Hematopoietic multipotent progenitor cell treated with erythropoietin and hydrocortisone succinate and interleukin-3 and kit ligand, for 8 days (in vitro differentiated cells): ENCODE results near the gene AUTS2.
A peak's percentile ranks its signal among the peaks of the same experiment; 100 is the strongest.

Source experiments
- DNase-seq: peaks from one replicate; pipeline ENCODE4 v3.0.0-alpha.2; 2015

The AUTS2 gene

DNA sequence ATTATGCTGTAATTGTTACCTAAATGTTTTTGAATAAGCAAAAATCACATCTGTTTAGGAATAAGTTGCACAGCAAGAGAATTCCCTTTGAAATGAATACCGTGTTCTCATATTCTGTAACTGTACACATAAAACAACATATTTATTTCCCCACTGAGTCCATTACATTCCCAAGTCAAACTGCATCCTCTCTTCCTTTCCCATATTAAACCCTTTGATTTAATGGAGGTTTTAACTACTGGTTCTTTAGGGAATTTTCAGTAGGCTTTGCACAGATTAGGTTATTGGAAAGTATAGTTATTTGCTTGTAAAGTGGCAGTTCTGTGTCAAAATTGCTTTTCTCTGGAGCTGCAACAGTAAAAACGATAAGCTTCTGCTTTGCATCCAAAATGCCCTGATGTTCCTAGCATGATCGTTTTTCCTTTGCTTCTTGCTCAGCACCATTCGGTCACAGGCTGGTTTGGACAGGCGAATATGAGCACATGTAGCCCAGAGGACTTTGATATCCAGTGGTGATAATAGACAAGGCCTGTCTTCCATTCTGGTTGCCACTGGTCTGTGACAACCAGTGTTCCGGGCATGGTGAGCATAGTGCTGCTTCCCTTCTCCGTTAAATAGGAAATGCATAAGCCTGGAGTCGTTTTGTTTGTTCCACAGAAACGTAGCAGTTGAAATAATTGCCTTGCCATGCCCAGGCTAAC is 696.1 kb downstream of the AUTS2 start:
- no peak for DNase-seq

DNA sequence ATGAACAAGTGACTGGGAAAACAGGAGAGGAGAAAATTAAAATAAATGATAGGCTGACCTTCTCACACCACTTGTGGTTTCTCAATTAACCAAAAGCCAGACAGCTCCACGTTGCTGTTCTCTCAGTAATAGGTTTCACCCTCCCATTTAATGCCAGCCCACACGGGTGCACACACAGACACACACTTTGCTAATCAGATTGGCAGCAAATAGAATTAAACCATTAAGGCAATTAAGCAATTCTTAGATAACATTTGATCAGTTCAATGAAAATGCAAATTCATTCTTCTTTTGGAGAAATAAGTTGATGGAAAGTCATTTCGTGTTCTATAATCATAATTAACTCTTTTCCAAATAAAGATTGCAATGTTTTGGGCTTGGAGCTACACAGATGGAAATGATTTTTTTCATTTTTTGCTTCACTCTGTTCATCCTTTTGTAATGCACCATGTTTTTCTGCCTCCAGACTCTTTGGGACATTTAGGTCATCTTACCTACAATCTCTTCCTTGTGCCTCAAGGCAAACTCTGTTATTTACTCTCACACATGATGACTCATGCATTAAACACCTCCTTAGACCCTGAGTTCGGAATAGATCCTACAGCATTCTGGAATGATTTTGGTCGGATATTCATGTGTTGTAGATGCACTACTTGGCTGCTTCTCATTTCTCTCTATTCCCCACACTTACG is 700.7 kb downstream of the AUTS2 start:
- no peak for DNase-seq

- DNase-seq, result no peak
Measured at GRCh38 chr7:70299472-70299807, 701.2 kb downstream of the AUTS2 start.

GRCh38 chr7:70301673-70302185 is 703.5 kb downstream of the AUTS2 start:
- no peak for DNase-seq

DNA sequence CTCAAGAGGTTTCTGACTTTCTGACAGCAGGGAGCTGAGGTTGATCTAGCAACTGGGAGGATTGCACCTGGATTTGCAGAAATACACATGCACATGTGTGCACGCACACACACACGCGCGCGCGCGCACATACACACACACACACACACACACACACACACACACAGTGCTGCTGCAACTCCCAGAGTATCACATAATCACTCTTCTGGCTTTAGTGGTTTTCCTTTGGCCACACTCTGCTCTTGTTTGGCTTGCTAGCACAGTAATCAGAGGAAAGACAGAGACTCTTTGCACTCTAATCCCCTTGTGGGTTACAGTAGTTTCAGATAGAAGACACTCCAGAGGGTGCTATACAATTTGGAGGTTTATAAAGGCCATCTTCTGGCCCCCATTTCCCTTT is 705.0 kb downstream of the AUTS2 start:
- DNase-seq, result no peak

DNA sequence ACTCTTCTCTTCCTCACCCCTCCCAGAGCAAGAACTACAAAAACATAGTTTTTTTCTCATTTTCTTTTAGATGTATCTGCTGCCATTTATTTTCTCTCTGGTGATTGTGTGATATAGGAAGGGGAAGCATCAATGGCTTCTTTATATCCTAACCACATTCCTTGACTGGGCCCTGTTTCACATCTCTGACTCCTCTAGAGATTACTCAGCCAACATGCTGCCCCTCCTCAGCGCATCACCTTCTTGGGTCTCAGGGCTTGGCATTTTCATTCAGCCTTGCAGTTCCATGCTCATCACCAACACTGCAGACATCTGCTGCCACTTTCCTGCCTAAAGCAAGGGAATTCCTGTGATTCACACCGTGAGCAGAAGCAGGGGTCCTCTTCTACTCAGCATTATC is 705.5 kb downstream of the AUTS2 start:
- DNase-seq, result no peak

DNA sequence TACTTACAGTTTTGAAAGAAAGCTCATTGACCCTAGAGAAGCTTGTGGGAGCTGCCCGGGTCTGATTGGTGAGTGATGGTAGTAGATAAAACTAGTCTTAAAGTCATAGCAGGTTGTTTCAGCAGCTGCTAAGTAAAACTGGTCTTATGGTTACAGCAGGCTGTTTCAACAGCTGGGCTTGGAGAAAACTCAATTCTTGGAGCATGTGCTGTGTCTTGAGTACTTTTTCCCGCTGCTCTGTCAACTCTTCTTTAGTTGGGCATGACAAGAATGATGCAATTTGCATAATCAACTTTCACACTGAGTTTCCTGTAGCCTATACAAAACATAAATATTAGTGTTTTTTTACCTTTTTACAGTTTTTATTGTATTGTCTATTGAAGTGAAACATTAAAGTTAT is 707.9 kb downstream of the AUTS2 start:
- no peak for DNase-seq

GRCh38 chr7:70307544-70308106 is 709.4 kb downstream of the AUTS2 start:
- no peak for DNase-seq

- DNase-seq, result no peak
Measured at GRCh38 chr7:70312336-70312735, 714.1 kb downstream of the AUTS2 start.

DNA sequence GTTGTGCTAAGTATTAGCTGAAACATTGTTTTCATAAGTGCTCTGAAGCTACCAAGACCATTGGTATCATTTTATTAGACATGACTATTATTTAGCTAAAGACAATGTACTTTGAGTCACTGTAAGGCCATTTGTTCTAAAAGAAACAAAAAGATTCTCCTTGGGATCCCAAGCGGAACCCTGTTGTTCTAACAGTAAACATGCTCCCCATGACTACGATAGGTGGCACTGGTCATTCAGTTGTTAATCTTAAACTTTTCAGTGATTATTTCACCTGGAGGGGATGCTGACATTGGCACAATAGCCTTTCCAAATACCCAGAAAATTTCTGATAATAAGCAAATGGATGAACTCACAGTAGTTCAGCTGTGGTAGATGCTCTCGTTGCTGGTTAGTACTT is 715.0 kb downstream of the AUTS2 start:
- no peak for DNase-seq

DNA sequence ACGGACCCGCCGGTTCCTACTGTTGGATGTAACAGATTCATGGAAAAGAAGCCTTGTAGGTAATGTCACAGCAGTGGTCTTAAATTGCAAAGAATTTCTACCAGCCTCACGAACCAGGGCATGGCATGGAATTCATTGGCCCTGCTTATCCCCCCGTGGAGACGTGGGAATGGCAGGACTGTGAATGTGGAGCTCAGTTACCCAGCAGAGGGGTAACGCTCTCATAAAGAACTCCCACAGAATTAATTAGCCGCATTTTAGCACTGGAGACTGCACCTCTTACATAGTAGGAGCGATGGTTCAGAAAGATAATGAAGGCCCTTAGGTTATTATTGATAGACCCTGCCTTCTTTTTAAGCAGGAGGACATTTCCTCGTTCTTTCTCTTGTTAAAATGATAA is 715.4 kb downstream of the AUTS2 start:
- DNase-seq, result no peak

- DNase-seq, result no peak
Measured at GRCh38 chr7:70314221-70314620, 715.9 kb downstream of the AUTS2 start.

- no peak for DNase-seq
Measured at GRCh38 chr7:70316745-70317144, 718.5 kb downstream of the AUTS2 start.

DNA sequence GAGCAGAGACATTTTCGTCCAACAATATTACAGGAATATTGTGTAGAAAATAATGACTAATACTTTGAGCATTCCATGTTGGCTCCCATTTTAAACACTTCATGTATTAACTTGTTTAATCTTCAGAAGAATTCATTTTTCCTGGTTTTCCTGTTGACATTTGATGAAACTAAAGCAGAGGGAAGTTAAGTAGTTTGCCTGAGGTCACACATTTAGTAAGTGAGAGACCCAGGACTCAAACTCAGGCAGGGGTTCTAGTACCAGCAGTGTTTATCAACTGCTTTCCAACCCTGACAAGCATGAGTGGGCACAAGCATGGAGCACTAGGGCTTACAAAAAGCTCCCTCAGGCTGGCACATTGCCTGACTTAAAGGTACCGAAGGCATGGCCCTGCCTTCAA is 719.1 kb downstream of the AUTS2 start:
- DNase-seq, result no peak

DNA sequence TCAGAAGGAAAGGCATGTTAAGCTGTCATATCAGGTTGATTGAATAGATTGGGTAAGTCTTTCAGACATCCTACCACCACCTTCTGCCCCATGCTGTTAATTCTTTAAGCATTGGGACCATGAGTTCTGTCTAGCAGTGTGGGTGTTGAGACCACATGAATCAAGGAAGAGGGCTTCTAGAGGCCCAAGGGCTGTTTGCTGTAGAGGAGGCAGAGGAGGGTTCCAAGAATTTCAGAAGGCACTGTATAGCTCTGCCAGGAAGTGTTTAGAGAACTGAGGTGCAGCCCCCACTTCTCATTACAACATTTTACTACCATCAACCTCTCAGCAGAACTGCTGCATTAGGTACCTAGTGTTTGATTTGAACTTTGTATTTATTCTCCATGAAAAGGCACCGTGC is 720.2 kb downstream of the AUTS2 start:
- DNase-seq, result no peak

- no peak for DNase-seq
Measured at GRCh38 chr7:70319057-70319456, 720.8 kb downstream of the AUTS2 start.

DNA sequence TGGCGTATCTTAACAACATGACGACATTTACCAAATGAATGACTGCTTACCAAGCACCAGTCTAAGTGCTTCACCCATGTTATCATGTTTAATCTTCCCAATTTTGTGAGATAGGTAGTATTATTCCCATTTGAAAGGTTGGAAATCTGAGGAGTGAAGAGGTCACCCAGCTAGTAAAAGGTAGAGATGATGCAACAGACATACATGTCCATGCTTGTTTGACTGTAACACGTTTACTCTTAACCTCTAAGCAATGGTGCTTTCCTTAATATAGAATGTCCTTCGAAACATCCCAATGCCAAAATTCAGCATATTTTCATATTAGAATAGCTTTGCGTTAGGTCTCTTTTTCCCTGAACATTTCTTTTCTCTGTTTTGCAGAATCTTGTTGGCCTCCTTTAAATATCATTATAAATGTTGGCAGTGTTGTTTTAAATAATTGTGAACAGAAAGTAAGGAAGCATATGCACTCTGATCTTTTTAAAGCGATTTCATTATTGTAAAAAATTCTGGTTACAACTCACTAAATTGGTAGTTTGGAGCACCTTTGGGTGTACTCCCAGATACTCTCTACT is 722.8 kb downstream of the AUTS2 start:
- DNase-seq, result no peak

DNA sequence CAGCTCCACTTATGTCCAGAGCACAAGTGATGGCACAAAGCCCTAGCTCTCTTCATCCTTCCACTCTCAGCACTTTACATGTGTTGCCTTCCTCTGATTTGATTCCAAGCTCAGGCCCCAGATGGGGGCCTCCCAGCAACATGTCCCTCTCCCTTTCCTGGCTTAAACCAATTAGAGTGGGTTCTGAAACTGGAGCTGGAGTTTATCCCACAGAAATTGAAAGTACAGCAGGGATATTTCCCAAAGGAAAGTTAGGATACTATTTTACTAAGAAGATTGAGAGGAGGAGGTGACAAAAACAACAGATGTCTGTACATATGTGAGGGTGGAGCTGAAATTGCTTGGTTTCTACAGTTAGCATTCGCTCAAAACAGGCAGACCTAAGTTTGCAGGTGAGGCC is 724.6 kb downstream of the AUTS2 start:
- DNase-seq, result no peak

GRCh38 chr7:70325509-70326101 is 727.3 kb downstream of the AUTS2 start:
- peak; percentile 25 for DNase-seq

DNA sequence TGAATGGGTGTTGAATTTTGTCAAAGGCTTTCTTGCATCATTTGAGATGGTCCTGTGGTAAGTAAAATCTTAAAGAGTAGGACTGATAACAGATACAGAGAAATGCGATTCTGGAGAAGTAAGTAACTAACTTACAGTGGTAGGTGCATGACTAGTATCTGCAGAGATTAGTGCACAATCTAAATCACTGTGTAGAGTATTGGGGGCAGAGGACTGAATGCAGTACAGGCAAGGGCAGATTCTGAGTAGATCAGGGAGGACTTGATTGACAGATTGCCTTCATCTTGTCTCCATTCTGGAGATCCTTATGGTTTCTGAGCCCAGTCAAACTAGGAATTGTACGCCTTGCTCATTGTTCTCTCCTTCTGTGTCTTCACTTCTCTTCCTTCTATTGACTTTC is 736.0 kb downstream of the AUTS2 start:
- no peak for DNase-seq

GRCh38 chr7:70334871-70335270 is 736.6 kb downstream of the AUTS2 start:
- DNase-seq, result no peak

DNA sequence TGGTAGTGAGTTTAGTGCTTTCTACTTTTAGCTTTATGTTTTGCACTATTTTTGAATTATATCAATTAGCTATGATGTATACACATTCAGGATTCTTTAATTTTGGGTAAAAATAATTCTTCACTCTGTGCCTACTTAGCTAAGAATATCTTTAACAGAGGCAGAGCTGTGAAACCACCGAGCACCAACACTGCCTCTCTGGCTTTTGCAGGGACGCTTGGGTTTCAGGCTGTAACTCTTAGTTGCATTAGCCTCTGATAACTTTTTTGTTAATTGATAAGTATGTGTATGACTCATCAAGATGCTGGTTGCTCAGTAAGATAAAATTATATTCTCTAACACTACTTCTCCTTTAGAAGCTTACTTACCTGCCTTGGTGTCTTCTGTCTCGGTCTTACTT is 738.3 kb downstream of the AUTS2 start:
- DNase-seq, result no peak

DNA sequence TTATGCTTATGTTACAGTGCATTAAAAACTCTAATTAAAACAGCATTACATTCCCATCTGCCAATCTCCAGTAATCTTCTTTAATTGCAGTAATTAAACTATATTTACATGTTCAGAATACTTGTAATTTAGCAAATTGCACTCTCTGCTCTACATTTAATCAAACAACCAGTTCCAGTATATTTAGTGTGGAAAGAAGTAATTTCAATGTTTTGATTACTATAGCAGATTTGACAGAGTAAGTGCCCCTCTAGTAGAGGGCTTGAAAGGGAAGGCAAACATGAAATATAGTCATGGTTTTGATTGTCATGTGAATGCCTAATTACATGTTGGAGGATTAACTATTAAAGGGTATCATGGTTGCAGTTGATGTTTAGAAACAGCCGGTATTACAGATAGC is 739.7 kb downstream of the AUTS2 start:
- no peak for DNase-seq

DNA sequence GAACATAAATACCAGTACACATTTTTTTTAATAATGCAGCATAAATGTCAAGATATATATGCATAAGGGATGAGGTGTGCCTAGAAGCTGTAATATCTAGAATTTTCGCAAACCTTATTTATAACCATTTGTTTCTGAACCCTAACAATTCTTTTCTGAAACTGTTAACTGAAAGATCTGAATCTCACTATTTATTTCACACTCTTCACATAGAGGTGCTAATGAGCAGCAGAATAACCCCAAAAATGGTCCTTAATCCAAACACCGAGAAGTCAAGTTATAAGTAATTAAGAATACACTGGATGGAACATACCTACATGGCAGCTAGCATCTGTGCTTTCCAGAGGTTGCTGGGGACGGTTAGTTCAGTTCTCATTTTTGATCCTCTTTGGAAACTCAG is 742.0 kb downstream of the AUTS2 start:
- no peak for DNase-seq
